ENCODE results near the gene KIF12.
"Not testable (repeated sequence)": the region's sequence is repeated elsewhere in the genome, so short reads cannot be mapped to it uniquely, and the experiment has no call there.

KIF12 gene

DNA sequence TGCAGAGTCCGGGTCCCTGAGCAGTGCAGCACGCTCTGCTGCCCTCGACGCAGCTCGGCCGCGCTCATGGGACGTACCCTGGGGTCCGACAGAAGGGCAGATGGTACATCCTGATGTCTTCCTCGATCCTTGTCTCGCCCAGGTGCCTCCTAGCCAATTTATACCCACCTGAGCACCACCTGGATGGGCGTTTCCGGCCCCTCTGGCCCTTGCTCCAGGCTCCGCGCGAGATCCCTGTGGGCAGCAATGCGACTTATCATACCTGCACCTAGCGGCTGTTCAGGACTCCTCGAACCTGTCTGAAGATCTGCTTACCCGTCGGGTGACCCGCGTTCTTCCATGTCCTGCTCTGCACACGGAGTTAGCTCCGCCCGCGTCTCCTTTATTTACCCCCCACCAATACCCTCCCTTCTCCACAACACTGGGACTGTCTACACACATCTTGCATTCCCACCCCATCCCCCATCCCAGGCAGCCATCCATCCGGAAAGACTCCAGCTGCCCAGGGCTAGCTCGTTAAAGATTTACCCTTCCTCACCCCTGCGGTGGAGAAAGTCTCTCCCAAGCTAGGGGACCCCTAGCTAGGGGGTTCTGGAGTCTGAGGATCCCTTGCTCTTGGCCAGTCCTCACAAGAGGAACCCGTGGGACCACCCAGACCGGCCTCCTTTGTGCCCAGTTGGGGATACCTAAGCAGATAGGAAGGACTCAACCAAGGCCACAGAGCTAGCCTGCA, at the start of gene KIF12:
KIF12 (minus strand) TSS at position 357 of the 733 bp plus-strand sequence; CDS start at position 341, 16 bp downstream.
- DNase-seq: no peak

- no peak for DNase-seq
These were observed 47.6 kb upstream of the KIF12 start for GRCh38 chr9:114146735-114147134.

DNA sequence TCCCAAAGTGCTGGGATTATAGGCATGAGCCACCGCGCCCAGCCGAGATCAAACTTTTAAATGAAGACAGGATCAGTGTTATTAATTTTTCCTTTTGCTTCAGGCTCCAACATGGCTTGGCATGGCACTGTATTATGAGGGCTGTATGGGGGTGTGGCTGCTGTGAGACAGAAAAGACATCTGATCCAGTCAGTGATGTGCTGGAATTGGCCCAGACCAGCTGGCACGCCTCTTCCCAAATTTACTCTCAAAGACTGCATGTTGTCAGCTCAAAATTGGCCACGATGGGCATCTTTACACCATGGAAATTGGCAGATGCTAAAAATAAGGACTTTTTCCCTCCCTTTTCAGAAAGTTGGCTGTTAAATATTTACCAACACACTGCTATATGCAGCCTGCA, 44.1 kb upstream of the KIF12 start:
- DNase-seq: no peak

GRCh38 chr9:114141553-114142402, 42.7 kb upstream of the KIF12 start:
- DNase-seq: no peak

- DNase-seq: no peak
These were observed 41.8 kb upstream of the KIF12 start for GRCh38 chr9:114140850-114141249.

- DNase-seq: no peak
These were observed 41.3 kb upstream of the KIF12 start for GRCh38 chr9:114140401-114140800.

GRCh38 chr9:114139071-114139470, 40.0 kb upstream of the KIF12 start:
- no peak for DNase-seq

GRCh38 chr9:114138552-114138971, 39.5 kb upstream of the KIF12 start:
- no peak for DNase-seq

DNA sequence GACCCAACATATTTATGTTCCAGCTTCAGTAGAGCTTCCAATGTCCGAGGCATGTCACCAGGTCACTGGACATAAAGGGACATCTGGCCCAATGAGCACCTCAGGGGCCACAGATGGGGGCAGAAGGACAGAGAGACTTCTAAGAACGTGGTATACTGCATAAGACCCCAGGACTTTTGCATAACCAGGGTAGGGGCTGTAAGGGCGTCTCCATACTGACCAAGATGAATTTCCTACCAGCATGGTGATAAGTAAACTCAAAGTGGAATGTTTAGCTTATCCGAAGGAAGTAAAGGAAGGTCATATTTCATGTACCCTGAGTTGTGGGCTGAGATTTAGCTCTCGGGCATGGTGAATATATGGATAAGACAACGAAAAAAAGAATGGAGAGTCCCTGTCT, 38.7 kb upstream of the KIF12 start:
- DNase-seq: no peak

GRCh38 chr9:114134827-114135396, 35.8 kb upstream of the KIF12 start:
- no peak for DNase-seq

DNA sequence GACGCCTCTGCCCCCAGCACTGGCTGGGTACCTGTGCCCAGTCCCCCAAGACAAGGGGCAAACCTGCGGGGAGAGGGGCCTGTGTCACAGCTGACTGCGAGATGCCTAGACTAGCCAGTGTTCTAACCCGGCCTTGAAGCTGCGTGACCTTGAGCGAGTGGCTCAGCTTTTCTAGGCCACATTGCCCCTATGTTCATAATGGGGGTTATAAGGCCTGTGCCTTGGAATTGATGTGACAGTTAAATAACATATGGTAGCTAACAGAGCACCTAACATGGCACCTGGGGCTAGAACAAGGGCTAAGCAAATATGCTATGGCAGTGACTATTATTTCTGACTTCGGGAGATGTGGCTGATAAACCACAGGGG, 33.4 kb upstream of the KIF12 start:
- no peak for DNase-seq

DNA sequence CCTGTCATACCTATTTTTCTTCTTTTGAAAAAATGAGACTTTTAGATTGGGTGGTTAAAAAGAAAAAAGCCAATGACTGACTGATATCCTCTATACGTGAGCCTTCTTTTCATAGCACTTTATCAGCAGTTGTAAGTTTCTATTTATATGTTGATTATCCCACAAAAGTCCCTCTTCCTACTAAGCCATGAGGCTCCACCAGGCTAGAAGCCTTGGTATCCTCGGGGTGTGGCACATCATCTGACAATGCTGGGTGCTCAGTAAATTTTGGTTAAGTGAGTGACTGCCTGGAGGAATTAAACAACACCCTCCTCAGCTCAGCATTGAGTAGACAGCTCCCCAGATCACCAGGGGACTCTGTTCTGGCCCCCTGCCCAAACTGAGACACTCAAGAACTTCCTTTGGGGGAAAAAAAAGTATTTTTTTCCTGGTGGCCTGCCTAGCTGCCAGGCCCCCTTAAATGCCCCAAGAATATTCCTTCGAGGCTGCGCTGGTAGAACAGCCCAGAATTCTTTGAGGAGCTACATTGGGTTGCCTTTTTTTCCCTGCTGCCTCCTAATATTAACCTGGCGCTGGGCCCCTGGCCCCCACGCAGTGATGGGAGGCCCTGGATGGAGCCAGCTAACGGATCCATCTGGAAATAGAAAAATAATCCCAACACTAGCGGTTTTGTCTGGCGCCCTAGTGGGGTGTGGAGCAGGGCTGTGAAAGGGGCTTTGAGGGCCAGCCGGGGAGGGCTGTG, 32.9 kb upstream of the KIF12 start:
- DNase-seq: no peak

DNA sequence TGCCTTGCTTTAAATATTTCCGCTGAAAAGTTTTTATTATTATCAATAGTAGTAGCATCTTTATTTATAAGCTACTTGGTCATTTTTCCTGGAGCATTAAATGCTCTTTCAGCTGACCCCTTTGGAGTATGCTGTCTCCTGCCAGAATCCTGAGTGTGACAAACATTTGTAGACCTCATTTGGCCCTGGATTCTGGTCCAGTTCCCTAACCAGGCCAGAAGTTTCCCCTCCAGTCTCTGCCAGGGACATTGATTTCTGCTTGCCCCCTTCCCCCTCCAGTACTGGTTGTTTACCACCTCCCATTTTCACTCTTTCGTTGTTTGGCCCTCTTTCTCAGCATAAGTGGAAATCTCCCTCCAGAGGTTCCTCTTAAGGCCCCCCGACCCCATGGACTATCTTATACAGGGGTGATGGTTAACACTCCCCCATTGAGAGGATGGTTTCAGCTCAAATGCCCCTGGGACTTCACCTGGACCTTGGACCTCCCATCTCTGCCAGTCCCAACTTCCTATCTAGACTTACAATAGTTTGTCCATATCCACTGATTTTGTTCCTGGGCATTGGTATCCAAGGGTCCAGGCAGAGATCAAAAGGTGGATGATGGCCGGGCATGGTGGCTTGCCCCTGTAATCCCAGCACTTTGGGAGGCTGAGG, 31.7 kb upstream of the KIF12 start:
- DNase-seq: no peak

DNA sequence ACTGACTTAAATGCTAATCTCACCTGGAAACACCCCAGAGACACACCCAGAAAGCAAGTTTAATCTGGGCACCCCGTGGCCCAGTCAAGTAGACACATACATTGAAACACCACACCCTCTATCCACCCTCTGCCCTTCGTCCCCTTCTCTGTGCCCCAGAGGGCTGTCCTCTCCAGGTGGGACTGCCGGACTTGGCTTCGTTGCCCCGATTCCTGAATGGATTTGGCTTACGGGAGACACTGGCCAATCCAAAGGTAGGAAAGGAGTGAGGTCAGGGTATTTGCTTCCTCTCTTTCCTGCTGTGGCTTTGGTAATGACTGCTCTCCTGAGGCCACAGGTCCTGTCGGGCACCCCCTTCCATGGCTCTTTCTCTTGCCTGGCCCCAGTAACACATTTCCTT, 31.0 kb upstream of the KIF12 start:
- no peak for DNase-seq

DNA sequence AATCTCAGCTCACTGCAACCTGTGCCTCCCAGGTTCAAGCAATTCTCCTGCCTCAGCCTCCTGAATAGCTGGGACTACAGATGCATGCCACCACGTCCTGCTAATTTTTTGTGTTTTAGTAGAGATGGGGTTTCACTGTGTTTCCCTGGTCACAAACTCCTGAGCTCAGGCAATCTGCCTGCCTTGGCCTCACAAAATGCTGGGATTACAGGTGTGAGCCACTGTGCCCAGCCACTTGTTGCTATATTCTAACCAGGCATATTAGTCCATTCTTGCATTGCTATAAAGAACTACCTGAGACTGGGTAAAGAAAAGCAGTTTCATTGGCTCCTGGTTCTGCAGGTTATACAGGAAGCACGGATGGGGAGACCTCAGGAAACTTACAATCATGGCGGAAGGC, 29.7 kb upstream of the KIF12 start:
- not testable (repeated sequence) for DNase-seq

GRCh38 chr9:114126247-114127060, 27.4 kb upstream of the KIF12 start:
- DNase-seq: no peak

DNA sequence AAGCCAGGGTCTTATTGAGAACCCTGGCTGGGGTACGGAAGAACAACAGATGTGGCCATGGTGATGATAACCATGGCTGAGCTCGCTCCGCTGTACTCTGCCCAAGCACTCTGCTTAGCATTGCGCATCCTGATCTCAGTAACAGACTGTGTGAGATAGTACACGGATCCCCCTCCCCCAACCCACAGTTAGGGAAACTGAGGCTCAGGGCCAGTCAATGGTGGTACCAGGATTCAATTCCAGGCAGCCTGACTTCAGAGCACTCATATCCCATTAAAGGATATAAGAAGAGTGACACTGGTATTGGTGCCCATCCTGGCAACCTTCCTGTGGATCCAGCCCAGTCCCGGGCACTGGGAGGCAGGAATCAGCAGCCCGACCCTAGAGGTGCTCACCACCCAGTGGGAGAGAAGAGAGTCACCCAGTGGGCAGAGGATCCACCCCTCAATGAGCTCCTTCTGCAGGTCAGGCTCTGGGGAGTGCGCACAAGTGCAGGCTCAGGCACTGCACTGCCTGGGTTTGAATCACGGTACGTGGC, 26.5 kb upstream of the KIF12 start:
- no peak for DNase-seq

- DNase-seq: no peak
These were observed 25.8 kb upstream of the KIF12 start for GRCh38 chr9:114124666-114125475.

GRCh38 chr9:114124138-114124537, 25.0 kb upstream of the KIF12 start:
- DNase-seq: no peak
